Testis (tissue), 2 donors: Measurements from ENCODE around the gene ACSM2A.

Source experiments
- POLR2A ChIP-seq: fragments of 450-650 bp; IDR thresholded peaks from one replicate; pipeline ENCODE4 v1.6.1; 2017; ENCODE audit warnings: antibody characterized with exemption, mild to moderate bottlenecking, moderate library complexity
- TF ChIP-seq, protein P1 (sequence below), 3 experiments: fragments of 450-650 bp in 2 of 3; fragments of 200-600 bp in 1 of 3; sonication (generic) in 1 of 3; IDR thresholded peaks; one replicate each; pipeline ENCODE4 v1.5.1; 2016 to 2019; ENCODE audit warnings: antibody characterized with exemption in 3 of 3, mild to moderate bottlenecking in 2 of 3, moderate library complexity in 1 of 3

DNA sequence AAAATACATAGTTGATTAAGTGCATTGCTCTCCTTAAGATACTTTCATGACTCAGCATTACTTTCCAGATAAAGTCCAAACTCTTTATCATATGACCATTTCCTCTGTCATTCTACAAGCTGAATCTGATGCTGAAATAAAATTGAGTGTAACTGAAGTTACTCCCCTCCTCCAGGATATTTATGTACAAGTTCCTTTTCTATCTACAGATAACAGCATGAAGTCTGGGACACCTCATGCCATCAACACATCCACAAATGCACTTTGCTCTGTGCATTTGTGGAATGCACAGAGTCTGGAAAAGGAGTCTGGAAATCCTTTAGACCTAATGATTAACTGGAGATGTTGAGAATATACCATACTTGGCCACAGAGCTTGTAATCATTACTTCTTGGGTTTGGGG is 64.4 kb downstream of the ACSM2A start:
- TF ChIP-seq, protein P1, sequence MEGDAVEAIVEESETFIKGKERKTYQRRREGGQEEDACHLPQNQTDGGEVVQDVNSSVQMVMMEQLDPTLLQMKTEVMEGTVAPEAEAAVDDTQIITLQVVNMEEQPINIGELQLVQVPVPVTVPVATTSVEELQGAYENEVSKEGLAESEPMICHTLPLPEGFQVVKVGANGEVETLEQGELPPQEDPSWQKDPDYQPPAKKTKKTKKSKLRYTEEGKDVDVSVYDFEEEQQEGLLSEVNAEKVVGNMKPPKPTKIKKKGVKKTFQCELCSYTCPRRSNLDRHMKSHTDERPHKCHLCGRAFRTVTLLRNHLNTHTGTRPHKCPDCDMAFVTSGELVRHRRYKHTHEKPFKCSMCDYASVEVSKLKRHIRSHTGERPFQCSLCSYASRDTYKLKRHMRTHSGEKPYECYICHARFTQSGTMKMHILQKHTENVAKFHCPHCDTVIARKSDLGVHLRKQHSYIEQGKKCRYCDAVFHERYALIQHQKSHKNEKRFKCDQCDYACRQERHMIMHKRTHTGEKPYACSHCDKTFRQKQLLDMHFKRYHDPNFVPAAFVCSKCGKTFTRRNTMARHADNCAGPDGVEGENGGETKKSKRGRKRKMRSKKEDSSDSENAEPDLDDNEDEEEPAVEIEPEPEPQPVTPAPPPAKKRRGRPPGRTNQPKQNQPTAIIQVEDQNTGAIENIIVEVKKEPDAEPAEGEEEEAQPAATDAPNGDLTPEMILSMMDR (IDR thresholded peaks at IDR 0.05), result no peak
- no peak for TF ChIP-seq POLR2A
